Ramos (cell line): Measurements from ENCODE around the gene KAZN.

Experiments
- in situ Hi-C: fragments of 300-500 bp; cut with MboI; formaldehyde crosslinking; loops from one replicate; pipeline ENCODE4 v1.14.3; 2022; ENCODE audit warnings: low sequenced_read_pairs; ENCODE audit not compliant: unreplicated experiment

KAZN gene

GRCh38 chr1:14636897-14637632 is 38.6 kb downstream of the KAZN start:
- in situ Hi-C loops: no loop called here

- in situ Hi-C loops: no loop called here
Observed at GRCh38 chr1:14639291-14640050, 41.0 kb downstream of the KAZN start.

- in situ Hi-C loops: no loop called here
Observed at GRCh38 chr1:14642712-14643111, 44.2 kb downstream of the KAZN start.

GRCh38 chr1:14646973-14647372 is 48.5 kb downstream of the KAZN start:
- in situ Hi-C loops: no loop called here

- in situ Hi-C loops: no loop called here
Observed at GRCh38 chr1:14647777-14648176, 49.3 kb downstream of the KAZN start.

GRCh38 chr1:14648391-14648790 is 49.9 kb downstream of the KAZN start:
- in situ Hi-C loops: no loop called here

GRCh38 chr1:14648896-14649855 is 50.7 kb downstream of the KAZN start:
- in situ Hi-C loops: no loop called here

- in situ Hi-C loops: no loop called here
Observed at GRCh38 chr1:14649976-14650375, 51.5 kb downstream of the KAZN start.

GRCh38 chr1:14650951-14651350 is 52.5 kb downstream of the KAZN start:
- in situ Hi-C loops: no loop called here

- in situ Hi-C loops: no loop called here
Observed at GRCh38 chr1:14652840-14653239, 54.4 kb downstream of the KAZN start.

GRCh38 chr1:14653461-14653960 is 55.0 kb downstream of the KAZN start:
- in situ Hi-C loops: no loop called here

GRCh38 chr1:14654554-14654953 is 56.1 kb downstream of the KAZN start:
- in situ Hi-C loops: no loop called here

- in situ Hi-C loops: no loop called here
Observed at GRCh38 chr1:14655385-14655784, 56.9 kb downstream of the KAZN start.

- in situ Hi-C loops: no loop called here
Observed at GRCh38 chr1:14656384-14656937, 58.0 kb downstream of the KAZN start.

- in situ Hi-C loops: no loop called here
Observed at GRCh38 chr1:14658642-14659041, 60.2 kb downstream of the KAZN start.

- in situ Hi-C loops: no loop called here
Observed at GRCh38 chr1:14659913-14660312, 61.4 kb downstream of the KAZN start.

GRCh38 chr1:14660801-14661200 is 62.3 kb downstream of the KAZN start:
- in situ Hi-C loops: no loop called here

- in situ Hi-C loops: no loop called here
Observed at GRCh38 chr1:14661222-14661621, 62.7 kb downstream of the KAZN start.

- in situ Hi-C loops: no loop called here
Observed at GRCh38 chr1:14662116-14662515, 63.6 kb downstream of the KAZN start.

- in situ Hi-C loops: no loop called here
Observed at GRCh38 chr1:14663773-14664172, 65.3 kb downstream of the KAZN start.
